GM21367 (cell line): ENCODE results near the gene ZFAND5.
A peak's percentile ranks its signal among the peaks of the same experiment; 100 is the strongest.

Source experiments
- ATAC-seq: cut with Tn5 transposase; IDR thresholded peaks from one replicate; pipeline ENCODE4 v1.9.1; 2021; ENCODE audit not compliant: unreplicated experiment

Gene ZFAND5, protein sequence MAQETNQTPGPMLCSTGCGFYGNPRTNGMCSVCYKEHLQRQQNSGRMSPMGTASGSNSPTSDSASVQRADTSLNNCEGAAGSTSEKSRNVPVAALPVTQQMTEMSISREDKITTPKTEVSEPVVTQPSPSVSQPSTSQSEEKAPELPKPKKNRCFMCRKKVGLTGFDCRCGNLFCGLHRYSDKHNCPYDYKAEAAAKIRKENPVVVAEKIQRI

DNA sequence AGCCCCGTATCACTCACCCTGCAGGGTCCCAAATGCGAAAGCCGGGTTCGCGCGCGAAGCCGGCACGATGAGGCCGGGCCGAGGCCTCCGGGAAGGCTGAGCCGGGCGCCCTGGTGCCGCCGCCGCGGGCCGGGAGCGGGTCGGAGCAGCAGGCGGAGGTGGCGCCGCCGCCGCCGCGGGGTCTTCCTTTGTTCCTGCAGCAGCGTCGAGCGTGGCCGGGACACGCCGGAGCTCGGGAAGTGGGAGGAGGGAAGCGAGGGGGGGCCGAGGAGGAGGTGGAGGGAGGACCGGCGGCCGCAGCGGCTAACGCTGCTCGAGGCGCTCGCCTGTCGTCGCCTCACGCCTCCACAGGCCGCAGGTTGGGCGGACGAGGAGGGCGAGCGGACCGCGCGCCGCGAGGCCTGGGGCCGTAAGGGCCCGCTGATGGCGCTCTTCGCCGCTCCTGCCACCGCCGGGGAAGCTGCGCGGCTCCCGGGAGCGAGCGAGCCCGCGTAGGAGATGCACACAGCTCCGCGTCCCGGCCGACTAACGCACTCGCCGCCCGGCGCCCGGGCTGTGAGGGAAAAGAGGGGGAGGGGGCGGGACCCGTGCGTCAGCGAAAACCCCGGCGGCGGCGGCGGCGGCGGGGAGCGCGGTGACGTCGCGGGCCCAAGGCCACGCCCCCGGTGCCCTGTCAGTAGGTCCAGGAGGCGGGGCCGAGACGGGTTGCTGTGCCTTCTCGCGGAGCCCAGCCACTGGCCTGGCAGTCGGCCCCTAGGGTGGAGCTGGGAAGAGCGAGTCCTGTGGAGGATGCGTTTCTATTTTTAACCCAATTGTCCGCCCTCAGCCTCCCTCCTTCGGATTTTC, at the start of gene ZFAND5:
Gene ZFAND5, minus strand, starts transcription at position 530 of the 846 bp plus-strand sequence. CDS start 4,430 bp downstream, outside the sequence.
- peak; percentile 78 for ATAC-seq

GRCh38 chr9:72412483-72413040, 47.6 kb upstream of the ZFAND5 start:
- ATAC-seq, result no peak

- no peak for ATAC-seq
Measured at GRCh38 chr9:72410214-72410613, 45.2 kb upstream of the ZFAND5 start.

DNA sequence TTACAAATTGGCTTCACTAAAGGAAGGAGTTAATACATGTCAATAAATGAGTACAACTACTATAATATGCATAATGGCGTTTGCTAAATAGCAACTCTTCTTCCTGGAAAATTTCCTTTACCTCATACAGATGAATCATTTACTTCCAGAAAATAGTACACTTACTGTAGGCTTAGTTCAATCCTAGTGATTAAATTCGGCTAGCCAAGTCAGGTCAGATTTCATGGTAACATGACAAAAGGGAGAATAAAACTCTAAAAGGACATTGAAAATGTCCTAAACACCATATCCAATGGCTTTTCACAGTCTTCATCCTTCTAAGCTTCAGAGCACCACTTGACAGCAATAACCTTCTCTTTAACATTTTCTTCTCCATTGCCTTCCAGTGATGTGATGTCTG, 42.1 kb upstream of the ZFAND5 start:
- no peak for ATAC-seq

- no peak for ATAC-seq
Measured at GRCh38 chr9:72402744-72403143, 37.7 kb upstream of the ZFAND5 start.

GRCh38 chr9:72401396-72401795, 36.4 kb upstream of the ZFAND5 start:
- ATAC-seq, result no peak

- ATAC-seq, result no peak
Measured at GRCh38 chr9:72400866-72401265, 35.9 kb upstream of the ZFAND5 start.

DNA sequence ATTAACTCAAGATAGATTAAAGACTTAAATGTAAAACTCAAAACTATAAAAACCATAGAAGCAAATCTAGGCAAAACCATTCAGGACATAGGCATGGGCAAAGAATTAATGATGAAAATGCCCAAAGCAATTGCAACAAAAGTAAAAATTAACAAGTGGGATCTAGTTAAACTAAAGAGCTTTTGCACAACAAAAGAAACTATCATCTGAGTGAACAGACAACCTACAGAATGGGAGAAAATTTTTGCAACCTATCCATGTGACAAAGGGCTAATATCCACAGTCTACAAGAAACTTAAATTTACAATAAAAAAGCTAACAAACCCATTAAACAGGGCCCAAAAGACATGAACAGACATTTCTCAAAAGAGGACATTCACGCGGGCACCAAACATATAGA, 34.4 kb upstream of the ZFAND5 start:
- ATAC-seq, result no peak

- ATAC-seq, result no peak
Measured at GRCh38 chr9:72396247-72397091, 31.5 kb upstream of the ZFAND5 start.

GRCh38 chr9:72394066-72394465, 29.1 kb upstream of the ZFAND5 start:
- no peak for ATAC-seq

- no peak for ATAC-seq
Measured at GRCh38 chr9:72390907-72391306, 25.9 kb upstream of the ZFAND5 start.

DNA sequence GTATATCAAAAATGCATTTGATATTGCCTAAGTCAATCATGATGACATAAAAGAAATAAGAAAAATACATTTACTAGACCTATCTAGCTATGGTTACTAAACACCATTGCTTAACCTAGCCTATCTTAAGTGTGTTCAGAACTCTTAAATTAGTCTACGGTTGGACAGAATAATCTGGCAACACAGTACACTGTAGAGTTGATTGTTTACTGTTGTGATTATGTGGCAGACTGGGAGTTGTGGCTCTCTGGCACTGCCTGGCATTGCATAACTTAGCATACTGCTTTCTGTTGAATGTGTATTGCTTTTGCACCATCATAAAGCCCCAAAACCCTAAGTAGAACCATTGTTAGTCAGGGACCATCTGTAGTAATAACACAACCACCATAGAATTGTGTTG, 21.2 kb upstream of the ZFAND5 start:
- ATAC-seq, result no peak

DNA sequence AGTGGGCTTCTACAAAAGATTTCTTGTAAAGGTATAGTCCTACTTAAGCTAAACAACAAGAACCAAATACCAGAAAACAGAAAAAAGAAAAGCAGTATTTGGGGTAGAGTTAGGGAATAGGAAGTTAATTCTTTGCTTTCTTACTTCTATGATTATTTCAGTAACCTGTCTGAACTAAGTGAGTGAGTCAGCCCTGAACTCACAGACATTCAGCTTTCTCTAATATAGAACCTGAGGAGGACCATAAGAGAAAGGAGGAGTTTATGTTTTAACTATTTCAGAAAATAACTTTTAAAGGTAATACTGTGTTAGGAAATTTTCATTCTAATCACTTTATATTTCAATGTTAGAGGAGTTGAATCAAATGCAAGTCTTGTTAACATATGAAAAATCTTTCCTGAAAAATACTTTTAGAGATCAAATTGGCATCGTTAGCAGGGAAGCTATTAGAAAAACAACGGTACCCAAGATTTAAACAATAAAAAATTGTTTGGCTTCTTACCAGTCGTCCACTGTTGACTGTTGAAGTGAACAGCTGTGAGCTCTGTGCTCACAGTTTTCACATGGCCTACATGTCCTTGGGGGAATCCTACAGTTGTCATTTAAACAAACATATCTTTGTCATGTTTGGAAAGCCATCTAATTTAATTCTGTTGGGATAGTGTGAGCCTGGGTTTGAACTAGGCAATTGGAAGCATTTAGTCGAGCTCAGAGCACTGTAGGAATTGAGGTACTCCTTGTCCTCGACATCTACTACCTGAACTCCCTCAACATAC, 19.9 kb upstream of the ZFAND5 start:
- ATAC-seq, result no peak

- no peak for ATAC-seq
Measured at GRCh38 chr9:72383978-72384709, 19.1 kb upstream of the ZFAND5 start.

DNA sequence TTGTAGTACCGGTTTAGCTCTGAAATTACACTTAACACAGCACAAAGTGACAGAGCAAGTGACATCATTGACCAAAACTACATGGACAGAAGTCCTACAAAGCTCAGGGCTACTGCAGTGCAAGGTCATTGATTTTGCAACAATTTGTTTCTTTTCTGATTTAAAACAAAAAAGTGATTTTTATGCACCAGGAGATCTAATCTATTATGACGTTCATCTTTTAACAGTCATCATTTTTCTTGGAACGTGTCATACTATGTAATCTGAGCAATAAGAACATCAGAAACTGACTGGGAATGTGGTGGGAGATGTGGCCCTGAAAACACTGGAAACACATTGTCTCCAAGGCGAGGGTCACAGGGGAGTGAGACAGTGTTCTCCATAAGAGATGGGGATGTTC, 17.4 kb upstream of the ZFAND5 start:
- no peak for ATAC-seq

DNA sequence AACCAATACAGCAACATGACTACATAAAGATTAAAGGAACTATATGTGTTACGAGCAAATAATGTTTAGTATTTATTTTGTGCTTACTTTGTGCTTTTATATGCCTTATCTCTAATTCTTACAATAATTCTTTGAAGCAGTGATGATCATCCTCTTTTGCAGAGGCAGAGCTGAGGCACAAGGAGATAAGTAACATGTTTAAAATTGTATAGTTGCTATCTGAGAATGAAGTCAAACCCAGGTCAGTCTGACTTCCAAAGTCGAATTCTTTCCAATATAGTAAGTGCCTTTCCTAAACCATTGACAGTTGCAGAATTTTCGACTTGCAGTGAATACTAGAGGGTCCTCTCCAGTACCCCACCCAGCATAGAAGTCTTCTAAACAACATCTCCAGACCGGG, 12.0 kb upstream of the ZFAND5 start:
- no peak for ATAC-seq

DNA sequence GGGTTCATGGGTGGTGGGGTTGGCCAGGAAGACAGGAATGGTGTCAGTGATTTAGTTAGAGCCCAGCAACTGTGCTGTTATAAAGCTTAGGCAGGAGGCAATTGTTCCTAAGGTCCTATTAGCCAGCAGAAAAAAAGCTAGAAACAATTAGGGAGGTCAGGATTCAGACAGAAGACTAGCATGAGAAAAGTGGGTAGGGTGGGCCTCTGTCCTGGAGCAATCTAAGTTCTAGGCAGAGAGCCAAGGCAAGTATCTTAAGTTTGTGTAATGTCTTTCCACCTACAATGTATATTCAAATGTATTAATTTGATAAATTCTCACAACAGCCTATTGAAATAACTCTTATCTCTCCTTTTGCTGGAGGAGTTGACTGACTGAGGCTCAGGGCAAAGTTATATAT, 6.1 kb upstream of the ZFAND5 start:
- no peak for ATAC-seq

GRCh38 chr9:72365525-72366256, 683 bp upstream of the ZFAND5 start:
- peak; percentile 31 for ATAC-seq
